Measurements from ENCODE around the gene SLC5A9.
"Not testable (repeated sequence)": the region's sequence is repeated elsewhere in the genome, so short reads cannot be mapped to it uniquely, and the experiment has no call there.

Gene SLC5A9
- total RNA-seq = 0 reads per million in 4 experiments

DNA sequence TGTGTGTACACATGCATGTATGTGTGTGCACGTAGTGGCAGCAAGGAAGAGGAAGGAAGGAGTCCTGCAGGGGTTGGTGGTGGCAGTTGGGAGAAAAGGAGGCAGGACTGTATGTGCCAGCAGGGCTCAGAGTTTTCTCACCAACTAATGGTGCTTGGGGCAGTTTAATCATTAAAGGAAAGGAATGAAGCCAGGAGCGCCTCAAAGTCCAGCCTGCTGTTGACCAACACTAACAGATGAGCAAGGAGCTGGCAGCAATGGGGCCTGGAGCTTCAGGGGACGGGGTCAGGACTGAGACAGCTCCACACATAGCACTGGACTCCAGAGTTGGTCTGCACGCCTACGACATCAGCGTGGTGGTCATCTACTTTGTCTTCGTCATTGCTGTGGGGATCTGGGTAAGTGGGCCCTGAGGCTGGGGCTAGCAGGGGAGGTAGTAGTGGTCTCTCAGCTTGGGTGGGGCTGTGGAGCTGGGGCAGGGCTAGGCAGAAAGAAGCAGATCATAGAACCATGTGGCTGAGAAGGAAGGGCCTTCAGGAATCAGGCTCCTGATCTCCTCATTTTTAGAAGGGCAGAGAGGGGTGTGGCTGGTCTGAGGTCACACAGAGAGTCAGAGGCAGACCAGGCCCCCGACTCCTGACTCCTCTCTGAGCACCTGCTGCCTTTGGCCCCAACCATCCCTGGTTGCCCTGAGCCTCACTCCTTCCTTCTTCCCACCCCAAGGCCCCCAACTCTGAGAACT lies at the start of gene SLC5A9:
Gene SLC5A9 (plus strand): TSS at position 216 of the 742 bp plus-strand sequence. CDS start 21 bp downstream, at position 237.
- no peak for DNase-seq

DNA sequence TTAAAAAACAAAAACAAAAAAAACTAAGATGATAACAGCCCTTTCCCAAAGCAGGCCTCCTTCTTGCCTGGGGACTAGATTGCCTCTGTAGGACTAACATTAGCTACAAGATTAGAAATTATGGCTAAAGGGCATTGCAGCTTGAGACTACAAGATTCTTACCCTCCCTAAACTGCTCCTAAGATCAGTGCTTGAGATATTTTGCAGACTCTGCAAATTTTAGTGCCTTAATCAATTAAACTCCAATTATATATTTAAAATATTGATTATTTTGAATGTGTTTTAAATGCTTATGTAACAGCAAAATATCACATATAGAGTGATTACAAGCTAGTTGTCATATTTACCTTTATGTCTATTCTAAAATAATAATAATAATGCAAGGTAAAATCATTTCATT lies 47.4 kb upstream of the SLC5A9 start:
- DNase-seq = no peak

DNA sequence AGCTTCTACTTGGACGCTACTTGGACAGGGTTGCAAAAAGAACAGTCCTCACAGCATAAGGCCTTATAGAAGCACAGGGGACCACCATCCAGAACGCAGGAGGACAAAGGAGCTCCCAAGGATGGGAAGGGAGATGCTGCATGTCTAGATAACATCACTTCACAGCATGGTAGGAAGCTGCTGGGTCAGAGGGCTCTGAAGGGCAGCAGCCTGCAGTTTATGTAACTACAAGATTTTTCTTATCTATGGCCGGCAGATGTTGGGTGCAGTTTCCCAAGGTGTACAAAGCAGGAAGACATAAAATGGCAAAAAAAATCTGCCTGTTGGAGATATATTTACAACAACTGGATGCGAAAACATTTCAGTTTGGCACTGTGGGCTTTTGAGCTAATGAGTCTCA lies 45.3 kb upstream of the SLC5A9 start:
- no peak for DNase-seq

DNA sequence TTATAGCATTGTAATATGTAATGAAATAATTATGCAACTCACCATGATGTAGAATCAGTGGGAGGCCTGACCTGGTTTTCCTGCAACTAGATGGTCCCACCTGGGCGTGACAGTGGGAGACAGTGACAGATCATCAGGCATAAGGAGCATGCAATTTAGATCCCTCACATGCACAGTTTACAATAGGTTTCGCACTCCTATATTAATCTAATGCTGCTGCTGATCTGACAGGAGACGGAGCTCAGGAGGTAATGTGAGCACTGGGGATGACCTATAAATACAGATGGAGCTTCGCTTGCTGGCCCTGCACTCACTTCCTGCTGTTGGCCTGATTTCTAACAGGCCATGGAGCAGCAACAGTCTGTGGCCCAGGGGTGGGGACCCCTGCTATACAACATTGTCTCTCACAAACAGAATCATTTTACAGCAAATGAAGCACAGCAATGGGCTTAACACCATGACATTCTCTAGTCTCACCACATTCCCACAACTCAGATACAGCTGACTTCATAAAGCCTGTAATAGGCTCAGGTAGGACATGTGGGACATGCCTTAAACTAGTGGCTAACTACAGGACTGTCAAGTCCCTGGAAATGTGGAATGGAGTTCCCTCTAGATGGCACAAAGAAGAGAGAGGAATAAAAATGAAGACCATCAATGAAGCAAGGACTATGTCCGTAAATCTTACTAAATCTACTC lies 40.7 kb upstream of the SLC5A9 start:
- no peak for DNase-seq

DNA sequence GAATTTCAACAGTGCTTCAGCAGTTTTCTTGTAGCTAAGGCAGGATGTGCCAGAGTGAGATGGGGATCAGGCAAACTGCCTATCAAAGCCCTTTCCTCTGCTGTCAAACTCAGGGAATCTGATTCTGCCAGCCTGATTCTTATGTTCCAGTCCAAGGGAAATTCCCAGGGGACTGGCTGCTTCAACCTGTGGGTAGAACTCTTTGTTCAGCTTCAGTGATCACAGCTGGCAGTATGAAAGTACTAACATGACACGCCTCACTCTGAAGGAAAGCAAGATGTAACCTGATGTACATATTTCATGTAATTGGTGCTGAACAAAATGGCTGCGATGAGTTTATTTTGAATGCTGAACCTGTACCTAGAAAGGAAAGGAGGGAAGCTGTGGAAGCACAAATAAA lies 40.1 kb upstream of the SLC5A9 start:
- no peak for DNase-seq

DNA sequence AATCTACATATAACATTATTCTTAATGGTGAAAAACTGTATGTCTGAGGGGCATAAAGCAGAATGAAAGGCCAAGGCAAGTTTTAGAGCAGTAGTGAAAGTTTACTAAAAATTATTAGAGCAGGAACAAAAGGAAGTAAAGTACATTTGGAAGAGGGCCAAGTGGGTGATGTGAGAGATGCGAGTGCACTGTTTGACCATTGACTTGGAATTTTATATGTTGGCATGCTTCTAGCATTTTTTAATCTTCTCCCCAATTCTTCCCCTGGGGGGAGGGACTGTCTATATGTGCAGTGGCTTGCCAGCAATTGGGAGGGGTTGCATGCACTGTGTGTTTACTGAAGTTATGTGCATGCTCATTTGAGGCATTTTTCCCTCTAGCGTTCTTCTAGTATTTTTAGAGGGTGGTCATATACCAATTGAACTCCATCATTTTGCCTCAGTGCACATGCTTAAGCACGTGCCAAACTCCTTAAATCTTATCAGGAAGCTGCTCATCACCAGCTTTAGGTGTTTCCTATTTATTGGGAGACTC lies 36.1 kb upstream of the SLC5A9 start:
- no peak for DNase-seq

DNA sequence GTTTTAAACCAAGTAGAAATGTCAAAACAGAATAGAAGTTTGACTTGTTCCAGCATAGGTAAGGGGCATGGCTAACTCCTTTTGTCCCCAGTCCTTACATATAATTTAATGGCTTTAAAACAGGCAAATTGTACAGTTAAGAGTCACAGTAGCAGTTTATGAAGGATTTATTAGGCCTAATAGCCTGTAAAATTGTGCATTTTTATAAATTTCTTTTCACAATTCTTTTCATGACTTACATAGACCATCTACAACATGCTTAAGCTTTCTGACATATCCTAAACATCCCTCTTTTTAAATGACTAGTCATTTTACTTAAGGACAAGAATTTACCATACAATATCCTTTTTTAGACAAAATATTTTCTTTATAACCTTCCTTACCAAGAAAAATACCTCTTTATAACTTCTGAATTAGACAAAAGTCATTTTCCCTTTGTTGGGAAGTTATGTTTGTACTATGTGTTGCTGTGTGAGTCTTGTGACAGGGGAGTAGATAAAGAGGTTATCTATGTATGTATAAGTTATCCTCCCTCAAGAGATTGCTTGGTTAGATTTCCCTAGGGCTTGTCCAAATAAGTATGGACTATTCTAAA lies 34.5 kb upstream of the SLC5A9 start:
- DNase-seq = no peak

DNA sequence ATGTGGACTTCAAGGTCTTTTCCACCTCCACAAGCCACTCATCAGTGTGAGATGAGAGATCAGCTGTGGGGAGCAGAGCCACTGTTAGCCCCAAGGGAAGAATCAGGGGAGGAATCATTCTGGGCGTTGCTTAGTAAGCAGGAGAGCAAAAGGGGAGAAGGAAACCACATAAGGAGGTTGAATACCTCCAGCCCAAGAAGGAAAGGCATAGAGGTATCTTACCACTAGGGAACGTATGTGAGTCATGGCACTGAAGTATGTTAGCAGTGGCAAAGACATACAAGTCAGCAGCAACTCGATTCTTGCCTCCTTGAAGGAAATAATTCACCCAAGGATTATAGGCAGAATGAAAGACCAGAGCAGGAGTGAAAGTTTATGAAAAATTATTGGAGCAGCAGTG lies 31.6 kb upstream of the SLC5A9 start:
- DNase-seq = no peak

DNA sequence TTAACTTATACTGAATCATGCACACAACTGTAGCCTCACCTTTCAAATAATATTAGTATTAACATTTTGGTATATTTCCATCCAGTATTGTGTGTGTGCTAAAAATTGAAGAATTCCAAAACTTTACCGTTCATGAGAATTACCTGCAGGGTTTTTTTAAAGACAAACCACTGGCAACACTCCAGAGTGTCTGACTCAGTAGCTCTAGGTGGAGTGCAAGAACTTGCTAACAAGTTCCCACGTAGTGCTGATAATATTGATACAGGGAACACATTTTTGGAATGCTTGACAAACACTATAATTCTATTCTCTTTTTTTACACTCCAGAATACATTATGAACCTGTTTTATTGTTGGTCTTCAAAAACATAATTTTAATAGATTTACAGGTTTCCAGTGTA lies 27.7 kb upstream of the SLC5A9 start:
- DNase-seq = no peak

DNA sequence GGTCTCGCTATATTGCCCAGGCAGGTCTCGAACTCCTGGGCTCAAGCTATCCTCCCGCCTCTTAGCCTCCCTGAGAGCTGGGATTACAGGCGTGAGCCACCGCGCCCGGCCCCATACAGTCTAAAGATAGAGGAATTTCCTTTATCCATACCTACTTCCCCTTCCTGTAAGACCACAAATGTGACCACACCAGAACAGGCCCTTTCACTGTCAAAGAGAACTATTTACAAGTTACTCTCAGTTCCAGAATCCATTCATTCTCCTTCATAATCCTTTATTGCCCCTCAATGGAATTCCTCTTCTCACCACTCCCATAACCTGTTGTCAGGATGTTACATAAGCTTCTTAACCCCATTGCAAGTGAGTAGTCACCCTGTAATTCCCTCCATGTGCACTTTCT lies 26.3 kb upstream of the SLC5A9 start:
- DNase-seq = no peak

DNA sequence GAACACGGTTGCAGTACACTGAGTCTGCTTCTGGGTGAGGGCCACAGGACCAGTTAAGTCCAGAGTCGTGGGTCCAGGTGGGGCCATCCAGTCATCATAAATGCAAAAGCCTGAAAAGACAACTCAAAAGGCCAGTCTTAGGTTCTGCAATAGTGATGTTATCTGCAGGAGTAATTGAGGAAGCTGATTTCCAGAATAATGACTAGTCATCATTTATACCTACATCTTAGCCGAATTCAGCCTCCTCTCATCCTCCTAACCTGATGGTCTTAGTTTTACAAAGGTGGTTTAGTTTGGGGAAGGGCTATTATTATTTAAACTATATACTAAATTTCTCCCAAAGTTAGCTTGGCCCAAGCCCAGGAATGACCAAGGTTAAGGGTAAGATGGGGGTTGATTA lies 23.5 kb upstream of the SLC5A9 start:
- DNase-seq = no peak

DNA sequence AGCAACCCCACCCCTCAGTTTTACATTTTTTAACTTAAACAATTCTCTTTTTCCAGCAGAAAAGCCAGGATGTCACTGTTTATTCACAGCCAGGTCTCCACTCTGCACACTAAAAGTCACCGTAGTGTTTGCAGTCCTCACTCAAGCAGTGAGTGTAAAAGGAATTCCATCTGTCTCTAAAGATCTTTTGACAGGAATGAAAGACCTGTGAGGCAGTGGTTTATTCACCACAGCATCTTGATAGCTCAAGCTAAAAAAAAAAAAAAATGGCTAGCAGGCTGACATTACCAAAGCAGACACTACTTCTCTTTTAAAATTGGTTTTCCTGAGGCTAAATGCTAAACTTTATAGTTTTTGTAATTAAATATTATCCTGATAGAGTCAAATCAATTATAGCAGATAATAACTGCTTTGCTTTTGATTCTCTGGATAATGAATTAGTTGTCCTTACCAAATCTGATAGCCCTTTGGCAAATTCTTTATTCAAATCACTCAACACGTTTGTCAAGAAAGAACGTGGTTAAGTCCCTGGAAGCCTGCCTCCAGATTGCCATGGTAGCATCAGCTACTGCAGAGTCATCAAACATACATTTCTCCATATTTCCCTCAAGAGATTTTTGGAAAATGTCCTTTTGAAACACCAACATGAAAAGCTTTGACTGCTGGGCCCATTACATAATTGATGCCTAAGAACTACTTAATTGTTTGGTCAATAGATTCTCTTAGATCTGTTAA lies 22.2 kb upstream of the SLC5A9 start:
- DNase-seq = no peak

DNA sequence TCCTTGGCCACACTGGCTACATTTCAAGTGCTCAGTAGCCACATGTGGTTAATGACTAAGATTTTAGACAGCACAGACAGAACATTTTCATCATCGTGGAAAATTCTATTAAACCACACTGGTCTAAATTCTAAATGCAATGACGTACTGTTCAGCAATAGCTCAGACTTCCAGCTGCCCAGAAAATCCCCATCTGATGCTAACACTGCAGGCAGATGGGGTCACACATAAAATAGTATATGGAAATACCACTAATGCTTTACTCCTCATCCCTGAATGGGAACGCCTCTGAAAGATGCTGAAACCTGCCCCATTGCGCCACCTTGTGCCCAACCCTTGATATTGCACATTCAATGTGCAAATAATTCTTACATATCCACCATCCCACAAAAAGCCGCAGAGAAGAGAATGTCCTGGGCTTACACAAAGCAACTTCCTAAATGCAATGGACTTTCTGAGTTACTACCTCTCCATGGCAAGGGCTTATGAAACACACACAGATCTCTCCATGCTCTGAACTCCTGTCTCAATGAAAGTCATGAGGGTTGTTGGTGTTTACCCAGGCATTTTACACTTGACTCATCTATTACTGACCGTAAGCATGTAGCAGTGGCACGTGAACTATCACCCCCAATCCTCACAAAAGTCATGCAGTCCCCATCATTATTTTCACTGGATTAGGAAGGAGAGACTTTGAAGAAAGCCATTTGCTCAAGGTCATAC lies 20.3 kb upstream of the SLC5A9 start:
- peak; percentile 37 for DNase-seq

DNA sequence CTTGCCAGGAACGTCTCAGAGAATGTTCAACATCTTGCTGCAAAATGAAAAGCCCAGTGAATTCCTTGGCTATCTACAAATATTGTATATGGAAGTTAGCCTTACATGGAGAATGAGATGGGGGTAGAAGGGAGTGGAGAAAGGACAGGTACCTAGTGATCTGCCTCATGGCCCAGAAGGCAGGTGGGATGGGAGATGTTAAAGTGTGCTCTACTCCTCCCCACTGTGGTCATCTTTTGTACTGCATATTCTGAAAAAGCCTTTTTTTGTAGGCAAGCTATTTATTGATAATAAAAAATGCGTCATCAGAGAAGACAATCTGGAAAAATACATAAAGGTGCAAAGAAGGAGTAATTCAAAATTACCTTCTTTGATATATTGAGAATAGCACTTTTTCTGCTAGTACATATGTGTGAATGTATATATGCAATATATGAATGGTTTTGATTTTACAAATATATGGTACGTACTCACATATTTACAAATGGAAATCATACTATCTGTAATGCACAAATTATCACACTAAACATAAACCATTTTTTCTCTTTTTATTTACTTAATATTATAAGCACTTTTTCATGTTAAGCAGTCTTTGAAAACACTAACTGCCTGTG lies 19.1 kb upstream of the SLC5A9 start:
- no peak for DNase-seq

DNA sequence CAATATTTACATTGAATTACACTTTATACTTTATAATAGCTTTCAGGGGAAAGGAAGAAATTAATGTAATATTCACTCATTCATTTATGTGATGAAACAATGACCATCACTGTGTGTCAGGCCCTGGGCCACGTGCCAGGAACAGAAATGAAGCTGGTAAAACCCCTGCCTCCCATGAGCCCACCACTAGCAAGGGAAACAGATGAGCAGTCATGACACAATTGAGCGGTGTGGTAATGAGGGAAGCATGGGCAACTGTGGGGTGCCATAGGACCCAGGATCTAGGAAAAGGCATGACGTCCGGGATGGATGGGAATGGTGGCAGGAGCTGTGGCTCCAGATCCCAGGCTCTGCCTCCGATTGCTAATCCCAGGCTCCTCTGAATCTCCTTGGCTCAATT lies 17.0 kb upstream of the SLC5A9 start:
- no peak for DNase-seq

DNA sequence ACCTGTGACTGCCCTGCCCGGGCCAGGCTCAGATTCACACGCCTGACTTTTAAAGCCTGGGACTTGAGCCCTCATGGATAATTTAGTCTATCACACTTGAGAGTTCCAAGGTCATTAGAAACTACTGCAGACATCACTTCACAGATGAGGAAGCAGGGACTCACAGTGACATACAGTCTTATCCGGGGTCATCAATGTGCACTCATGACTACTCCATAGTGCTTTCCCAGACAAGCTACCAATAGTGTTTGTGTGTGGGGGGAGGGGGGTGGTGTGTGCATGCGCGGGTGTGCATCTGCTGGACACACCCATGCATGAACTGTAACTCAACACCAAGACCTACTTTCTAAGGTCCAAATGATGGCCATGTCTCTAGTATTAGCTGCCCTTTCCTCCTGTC lies 16.1 kb upstream of the SLC5A9 start:
- no peak for DNase-seq

DNA sequence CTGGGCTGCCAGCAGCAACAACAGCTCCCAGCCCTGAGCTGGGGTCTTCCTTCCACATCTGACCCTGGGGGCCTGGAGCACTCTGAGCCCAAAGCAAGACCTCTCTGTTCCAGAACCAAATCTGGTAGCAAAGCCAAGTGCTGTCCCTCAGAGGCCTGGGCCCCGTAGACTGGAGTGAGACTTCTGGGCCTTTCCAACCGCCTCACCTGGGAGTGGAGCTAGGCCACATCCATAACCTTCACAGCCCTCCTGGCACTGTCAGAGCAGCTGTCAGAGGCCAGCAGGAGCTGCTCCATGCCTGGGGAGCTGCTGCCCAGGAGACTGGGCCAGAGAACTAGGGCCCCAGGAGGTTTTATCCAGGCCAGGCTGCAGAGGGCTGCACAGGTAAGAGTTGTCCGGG lies 15.4 kb upstream of the SLC5A9 start:
- DNase-seq = no peak

DNA sequence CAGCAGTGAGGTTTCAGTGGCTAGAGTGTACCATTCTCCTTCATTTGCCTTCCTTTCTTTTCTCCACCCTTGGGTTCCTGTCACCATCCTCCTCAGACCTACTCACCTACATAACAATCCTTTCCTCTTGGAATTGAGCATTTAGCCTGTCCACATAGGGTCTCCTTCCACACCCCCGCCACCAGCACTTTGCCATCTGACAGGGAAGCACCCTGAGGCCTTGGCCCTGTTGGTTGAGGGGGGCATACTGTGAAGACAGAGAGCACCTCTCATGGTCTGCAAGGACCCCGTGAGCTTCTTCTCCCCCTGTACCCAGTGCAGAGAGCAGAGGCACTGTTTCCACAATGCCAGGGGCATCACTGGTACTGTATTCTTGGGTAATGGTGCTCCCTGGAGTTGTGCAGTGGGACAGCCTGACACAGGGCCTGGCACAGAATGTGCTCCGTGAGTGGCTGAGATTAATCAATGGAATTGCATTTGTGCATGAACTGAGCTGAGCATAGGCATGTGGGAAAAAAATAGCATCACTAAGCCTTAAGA lies 14.9 kb upstream of the SLC5A9 start:
- DNase-seq = no peak

DNA sequence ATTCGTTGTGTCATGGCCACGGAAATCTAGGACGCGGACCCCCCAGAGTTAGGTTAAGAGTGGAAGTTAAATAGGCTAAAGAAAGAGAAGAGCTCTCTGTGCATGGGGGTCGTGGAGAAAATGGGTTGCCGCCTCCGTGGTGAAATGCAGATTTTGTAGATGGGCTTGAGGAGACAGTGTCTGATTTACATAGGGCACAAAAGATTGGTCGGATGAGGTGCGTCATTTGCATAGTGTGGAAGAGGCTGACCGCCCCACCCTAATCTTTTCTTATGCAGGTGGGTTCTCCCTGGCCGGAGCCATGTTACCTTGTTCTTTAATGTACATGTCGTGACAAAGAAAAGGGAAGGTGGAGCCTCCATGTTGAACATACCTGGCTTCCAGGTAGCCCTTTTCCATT lies 14.3 kb upstream of the SLC5A9 start:
- no peak for DNase-seq

DNA sequence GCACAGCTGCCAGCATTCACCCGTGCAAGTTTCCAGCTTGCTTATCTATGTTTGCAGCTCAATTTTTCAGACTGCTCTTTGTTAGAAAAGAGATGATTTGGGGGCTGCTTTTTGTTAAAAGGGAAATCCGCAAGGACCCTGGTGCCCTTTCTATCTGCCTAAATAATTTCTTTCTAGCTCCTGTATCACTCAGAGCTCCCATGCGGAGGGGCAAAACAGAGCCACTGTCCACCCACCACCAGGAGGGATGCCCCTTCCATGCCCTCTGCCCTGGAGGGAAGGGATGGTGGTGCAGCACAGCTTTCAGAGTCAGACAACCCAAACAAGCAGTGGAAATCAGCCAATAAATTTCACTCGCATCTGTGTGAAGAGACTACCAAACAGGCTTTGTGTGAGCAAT lies 13.9 kb upstream of the SLC5A9 start:
- no peak for DNase-seq

DNA sequence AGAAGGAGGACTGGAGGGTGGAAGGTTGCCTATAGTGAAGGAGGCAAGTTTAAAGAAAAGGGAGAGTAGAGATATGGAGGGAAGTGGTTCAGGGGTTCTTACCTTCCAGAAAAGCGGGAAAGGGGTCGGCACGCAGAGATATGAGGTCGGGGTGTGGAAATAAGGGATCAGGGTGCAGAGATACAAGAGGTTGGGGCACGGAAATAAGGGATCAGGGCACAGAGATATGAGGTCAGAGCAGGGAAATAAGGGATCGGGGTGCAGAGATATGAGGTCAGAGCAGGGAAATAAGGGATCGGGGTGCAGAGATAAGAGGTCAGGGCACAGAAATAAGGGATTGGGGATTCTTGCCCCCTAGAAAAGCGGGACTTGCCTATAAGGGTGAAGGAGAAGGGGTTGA lies 9.1 kb upstream of the SLC5A9 start:
- not testable (repeated sequence) for DNase-seq

DNA sequence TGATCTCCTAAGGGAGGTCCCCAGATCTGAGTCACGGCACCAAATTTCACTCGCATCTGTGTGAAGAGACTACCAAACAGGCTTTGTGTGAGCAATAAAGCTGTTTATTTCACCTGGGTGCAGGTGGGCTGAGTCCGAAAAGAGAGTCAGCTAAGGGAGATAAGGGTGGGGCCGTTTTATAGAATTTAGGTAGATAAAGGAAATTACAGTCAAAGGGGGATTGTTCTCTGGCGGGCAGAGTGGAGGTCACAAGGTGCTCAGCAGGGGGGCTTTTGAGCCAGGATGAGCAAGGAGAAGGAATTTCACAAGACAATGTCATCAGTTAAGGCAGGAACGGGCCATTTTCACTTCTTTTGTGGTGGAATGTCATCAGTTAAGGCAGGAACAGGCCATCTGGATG lies 8.2 kb upstream of the SLC5A9 start:
- not testable (repeated sequence) for DNase-seq

Data from effector CD8-positive, alpha-beta T cell (primary cell).